Forelimb muscle (tissue), 1 donor: ENCODE results near the gene ZNF3. TPM values are rescaled to one million over a fixed set of nuclear protein-coding genes. Genes with fewer than 3 reads are reported as not detected.

Experiments
- DNase-seq: peaks from one replicate; pipeline ENCODE4 v3.0.0-alpha.2; 2013; ENCODE audit warnings: low read depth
- polyA plus RNA-seq: library from polyadenylated mRNA; unstranded; fragments of 120-200 nt; gene quantifications from one replicate; pipeline ENCODE4 v1.2.1, GENCODE V29; 2013; ENCODE audit not compliant: insufficient read length

Gene ZNF3
- polyA plus RNA-seq, 1 donor, result 27.2 TPM

DNA sequence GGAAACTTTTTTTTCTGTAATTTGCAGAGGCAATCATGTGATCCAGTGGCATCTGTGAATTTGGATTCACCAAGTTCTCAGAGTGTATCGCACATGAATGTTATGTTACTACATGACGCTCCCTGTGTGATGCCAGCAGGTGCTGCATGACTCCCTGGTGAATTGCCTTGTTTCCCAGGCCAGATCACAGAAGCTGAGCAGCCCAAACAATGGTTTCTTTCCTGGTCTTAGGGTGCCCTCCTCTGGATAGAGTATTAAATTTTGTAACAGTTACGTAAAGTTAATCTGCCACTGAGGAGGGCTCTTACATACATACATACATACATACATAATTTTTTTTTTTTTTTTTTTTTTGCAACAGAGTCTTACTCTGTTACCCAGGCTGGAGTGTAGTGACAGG lies 28.3 kb downstream of the ZNF3 start:
- DNase-seq, result no peak

DNA sequence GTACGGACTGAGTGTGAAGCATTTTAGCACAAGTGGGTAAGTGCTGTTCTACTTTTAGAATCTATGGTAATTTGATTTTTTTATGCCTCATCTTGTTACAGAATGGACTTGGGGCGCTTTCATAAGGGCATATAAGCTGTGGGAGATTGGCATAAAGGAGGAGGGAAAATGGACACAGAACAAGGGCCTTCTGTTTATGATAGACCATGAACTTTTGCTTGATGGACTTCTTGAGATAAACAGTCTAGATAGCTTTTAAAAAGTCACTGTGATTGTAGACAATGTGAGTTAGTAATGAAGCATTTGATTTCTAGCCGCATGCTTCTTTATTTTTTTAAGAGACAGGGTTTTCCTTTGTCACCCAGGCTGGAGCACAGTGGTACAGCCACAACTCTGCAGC lies 29.9 kb downstream of the ZNF3 start:
- no peak for DNase-seq

DNA sequence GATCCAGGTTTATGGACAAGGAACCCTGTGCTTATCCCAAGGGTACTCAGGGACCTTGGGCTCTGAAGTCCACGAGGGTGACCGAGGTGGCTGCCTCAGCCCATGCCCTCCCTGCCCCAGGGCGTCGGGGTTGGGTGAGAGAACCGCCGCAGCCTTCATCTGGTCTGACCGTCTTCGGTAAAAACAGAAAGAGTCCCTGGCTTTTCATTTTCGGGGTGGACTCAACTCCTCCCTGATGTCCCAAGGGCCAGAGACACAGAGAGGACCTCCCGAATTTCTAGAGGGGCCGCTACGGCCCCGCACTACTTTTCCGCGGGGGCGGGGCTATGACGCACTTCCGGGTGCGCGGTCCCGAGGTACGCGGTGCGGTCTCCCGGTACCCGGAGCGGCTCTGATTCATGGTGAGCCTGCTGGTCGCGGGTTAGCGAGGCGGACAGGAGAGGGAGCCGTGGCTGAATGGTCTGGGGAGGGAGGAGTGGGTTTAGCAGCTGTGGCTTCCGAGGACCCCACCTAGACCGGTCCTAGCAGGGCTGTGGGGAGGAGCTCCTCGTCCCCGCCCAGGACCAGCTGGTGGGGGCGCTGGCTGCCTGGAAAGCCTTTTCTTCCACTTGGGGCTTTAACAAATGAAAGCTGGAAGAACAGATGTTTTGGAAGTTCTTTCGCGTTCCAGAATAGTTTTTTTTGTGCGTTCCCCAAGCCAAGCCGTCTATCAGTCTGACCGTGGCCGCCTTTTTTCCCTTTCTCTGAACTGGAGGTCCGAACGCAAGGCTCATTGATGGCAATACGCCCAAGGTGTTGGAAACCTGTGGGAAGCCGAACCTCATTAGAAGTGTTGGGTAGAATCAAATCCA lies 31.9 kb downstream of the ZNF3 start, which contains the start of gene ZSCAN21:
TSS of gene ZSCAN21 (plus strand) at position 334 of the 851 bp plus-strand sequence. CDS start 7,233 bp downstream, outside the sequence.
- DNase-seq, result peak; percentile 60

DNA sequence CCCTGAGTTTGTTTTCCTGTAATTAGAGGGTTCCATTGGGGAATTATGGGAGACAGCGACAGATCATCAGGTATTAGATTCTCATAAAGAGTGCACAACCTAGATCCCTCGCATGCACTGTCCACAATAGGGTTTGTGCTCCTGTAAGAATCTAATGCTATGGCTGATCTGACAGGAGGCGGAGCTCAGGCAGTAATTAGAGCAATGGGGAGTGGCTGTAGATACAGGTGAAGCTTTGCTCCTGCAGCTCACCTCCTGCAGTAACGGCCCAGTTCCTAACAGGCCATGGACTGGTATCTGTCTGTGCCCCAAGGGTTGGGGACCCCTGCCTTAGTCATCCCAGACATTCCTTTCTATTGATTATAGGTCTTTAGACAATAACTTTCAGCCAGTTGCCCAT lies 32.8 kb downstream of the ZNF3 start:
- DNase-seq, result no peak

GRCh38 chr7:100044718-100045117 lies 36.8 kb downstream of the ZNF3 start:
- DNase-seq, result no peak

DNA sequence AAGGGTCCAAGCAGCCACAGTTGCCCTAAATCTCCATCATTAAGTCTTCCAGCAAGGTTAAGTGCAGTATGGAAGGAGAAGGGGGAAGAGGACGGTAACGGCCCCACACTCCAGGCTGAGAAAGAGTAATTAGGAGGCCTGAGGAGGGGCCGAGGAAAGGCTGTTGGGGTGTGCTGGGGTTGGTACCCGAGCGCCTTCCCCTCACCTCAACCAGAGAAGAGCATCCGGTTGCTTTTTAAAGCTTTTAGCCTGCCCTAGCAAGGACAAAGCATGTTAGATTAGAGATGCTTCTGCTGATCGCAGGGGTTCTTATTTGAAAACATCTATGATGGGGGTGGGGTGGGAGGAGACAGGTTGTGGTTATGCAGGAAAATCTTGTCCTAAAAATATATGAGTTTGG lies 40.9 kb downstream of the ZNF3 start:
- no peak for DNase-seq

- DNase-seq, result no peak
Observed at GRCh38 chr7:100038326-100038725, 43.2 kb downstream of the ZNF3 start.

DNA sequence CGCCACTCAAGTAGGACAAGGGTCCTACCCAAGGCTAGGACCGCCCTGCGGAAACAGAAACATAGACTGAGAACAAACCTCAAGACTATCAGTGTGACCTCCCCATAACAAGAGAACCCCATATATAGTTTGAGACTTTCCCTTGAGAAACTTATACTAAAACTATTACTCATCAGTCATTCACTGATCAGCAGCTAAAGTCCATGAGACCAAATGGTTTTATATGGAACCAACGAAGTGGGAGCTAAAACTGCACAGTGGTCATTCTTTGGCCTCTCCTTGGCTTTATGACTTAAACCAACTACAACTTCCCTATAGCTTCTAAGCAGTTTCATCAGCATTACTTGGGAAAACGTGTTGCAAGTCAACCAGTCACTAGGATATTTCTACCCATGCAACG lies 45.6 kb downstream of the ZNF3 start:
- DNase-seq, result no peak

- no peak for DNase-seq
Observed at GRCh38 chr7:100034871-100035510, 46.5 kb downstream of the ZNF3 start.

GRCh38 chr7:100033526-100033925 lies 48.0 kb downstream of the ZNF3 start:
- no peak for DNase-seq

DNA sequence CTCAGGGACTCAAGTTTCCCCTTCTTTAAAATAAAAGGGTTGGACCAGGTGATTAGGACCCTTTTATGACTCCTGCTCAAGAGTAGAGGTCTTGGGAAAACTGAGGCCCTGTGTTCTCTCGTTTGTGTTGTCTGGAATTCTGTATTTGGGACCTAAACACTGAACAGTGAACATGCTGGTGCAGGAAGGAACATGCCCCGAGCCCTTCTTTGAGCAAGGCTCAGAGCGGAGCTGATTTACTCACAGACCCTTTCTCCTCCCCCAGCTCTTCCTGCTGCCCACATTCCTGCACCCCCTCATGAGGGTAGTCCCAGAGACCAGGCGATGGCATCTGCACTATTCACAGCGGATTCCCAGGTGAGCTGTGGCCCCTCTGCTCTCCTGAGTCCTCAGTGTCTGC lies 51.9 kb downstream of the ZNF3 start:
- no peak for DNase-seq

DNA sequence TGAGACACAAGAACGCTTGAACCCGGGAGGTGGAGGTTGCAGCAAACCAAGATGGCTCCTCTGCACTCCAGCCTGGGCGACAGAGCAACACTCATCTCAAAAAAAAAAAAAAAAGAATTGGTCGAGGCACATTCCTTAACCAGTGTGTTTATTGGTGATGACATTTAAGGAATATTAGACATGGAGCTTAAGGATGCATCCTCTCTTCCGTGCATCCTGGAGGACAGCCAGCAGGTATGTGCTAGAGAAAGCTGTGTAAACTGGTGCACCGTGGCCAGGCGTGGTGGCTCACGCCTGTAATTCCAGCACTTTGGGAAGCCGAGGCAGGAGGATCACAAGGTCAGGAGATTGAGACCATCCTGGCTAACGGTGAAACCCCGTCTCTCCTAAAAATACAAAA lies 54.3 kb downstream of the ZNF3 start:
- no peak for DNase-seq

GRCh38 chr7:100024020-100024619 lies 57.4 kb downstream of the ZNF3 start:
- DNase-seq, result no peak

- no peak for DNase-seq
Observed at GRCh38 chr7:100023526-100023925, 58.0 kb downstream of the ZNF3 start.

DNA sequence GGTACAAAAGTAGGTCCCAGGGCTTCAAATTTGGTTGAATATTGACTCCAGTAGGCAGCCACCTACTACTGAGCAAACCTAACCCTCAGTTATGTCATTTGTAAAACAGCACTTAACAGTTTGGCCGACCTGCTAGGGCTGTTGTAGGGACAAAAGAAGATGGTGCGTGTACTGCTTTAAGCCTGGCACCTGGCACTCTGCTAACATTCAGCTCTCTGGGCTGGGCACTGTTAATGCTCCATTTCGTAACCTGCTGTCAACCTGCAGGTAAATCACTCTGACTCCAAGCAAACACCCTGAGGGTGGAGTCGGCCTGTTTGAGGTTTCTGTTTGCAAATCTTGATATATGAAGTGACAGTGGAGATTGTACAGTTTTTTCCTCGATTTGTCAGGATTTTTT lies 58.9 kb downstream of the ZNF3 start:
- DNase-seq, result no peak

GRCh38 chr7:100021297-100021696 lies 60.2 kb downstream of the ZNF3 start:
- no peak for DNase-seq

Other genes starting within 250 kb of the ZNF3 start
- not detected for gene OR2AE1, start 204.7 kb downstream of the ZNF3 start, polyA plus RNA-seq
- 14.3 TPM for gene TRIM4, start 162.2 kb downstream of the ZNF3 start, polyA plus RNA-seq
- 0.32 TPM for gene GJC3, start 152.1 kb downstream of the ZNF3 start, polyA plus RNA-seq
- 13.2 TPM for gene AZGP1, start 105.7 kb downstream of the ZNF3 start, polyA plus RNA-seq
- 37.6 TPM for gene ZKSCAN1, start 66.1 kb downstream of the ZNF3 start, polyA plus RNA-seq
- 11.5 TPM for gene ZSCAN21, start 31.9 kb downstream of the ZNF3 start, polyA plus RNA-seq
- 78.2 TPM for gene COPS6, start 7.2 kb upstream of the ZNF3 start, polyA plus RNA-seq
- 62.4 TPM for gene MCM7, start 19.7 kb upstream of the ZNF3 start, polyA plus RNA-seq
- gene AP4M1, start 19.9 kb upstream of the ZNF3 start, polyA plus RNA-seq, result 22.0 TPM
- gene TAF6, start 37.6 kb upstream of the ZNF3 start, polyA plus RNA-seq, result 35.3 TPM
- gene CNPY4, start 37.9 kb upstream of the ZNF3 start, polyA plus RNA-seq, result 33.8 TPM
- 1.5 TPM for gene MBLAC1, start 45.2 kb upstream of the ZNF3 start, polyA plus RNA-seq
- 54.1 TPM for gene LAMTOR4, start 67.2 kb upstream of the ZNF3 start, polyA plus RNA-seq
- gene TRAPPC14, start 77.0 kb upstream of the ZNF3 start, polyA plus RNA-seq, result 13.0 TPM
- 9.2 TPM for gene GAL3ST4, start 86.9 kb upstream of the ZNF3 start, polyA plus RNA-seq
- gene GPC2, start 95.7 kb upstream of the ZNF3 start, polyA plus RNA-seq, result 6.3 TPM
- gene STAG3, start 96.2 kb upstream of the ZNF3 start, polyA plus RNA-seq, result 21.2 TPM
- 9.1 TPM for gene PVRIG, start 138.2 kb upstream of the ZNF3 start, polyA plus RNA-seq
- 5.7 TPM for gene SPDYE3, start 226.0 kb upstream of the ZNF3 start, polyA plus RNA-seq